ENCODE measurements around the gene FOXA3.

DNA sequence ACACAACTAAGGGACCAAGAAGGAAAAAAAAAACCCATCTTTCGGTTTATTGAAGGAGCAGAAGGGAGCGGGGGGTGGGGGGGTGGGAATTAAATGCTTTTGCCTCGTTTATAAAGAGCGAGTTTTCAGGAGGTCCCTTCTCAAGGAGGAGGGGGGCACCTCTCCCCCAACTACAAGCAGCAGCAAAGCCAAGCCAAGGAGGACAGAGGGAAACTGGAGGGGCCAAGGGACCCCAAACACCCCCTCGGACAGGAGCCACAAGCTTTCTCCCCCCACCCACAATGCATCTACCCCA lies 19.4 kb downstream of the FOXA3 start:
- TF ChIP-seq, protein P1, sequence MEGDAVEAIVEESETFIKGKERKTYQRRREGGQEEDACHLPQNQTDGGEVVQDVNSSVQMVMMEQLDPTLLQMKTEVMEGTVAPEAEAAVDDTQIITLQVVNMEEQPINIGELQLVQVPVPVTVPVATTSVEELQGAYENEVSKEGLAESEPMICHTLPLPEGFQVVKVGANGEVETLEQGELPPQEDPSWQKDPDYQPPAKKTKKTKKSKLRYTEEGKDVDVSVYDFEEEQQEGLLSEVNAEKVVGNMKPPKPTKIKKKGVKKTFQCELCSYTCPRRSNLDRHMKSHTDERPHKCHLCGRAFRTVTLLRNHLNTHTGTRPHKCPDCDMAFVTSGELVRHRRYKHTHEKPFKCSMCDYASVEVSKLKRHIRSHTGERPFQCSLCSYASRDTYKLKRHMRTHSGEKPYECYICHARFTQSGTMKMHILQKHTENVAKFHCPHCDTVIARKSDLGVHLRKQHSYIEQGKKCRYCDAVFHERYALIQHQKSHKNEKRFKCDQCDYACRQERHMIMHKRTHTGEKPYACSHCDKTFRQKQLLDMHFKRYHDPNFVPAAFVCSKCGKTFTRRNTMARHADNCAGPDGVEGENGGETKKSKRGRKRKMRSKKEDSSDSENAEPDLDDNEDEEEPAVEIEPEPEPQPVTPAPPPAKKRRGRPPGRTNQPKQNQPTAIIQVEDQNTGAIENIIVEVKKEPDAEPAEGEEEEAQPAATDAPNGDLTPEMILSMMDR (conservative IDR thresholded peaks at IDR 0.05) = peak; percentile 66
- TF ChIP-seq ZFX (IDR thresholded peaks at IDR 0.05) = no peak

Data from C4-2B (cell line).